GM18502 (cell line): Measurements from ENCODE around the gene IDI1.
"Not testable (repeated sequence)": the region's sequence is repeated elsewhere in the genome, so short reads cannot be mapped to it uniquely, and the experiment has no call there.

ENCODE experiments used
- ATAC-seq: cut with Tn5 transposase; IDR thresholded peaks from one replicate; pipeline ENCODE4 v1.9.1; 2021; ENCODE audit warnings: mild to moderate bottlenecking; ENCODE audit not compliant: unreplicated experiment, poor library complexity

IDI1 gene

DNA sequence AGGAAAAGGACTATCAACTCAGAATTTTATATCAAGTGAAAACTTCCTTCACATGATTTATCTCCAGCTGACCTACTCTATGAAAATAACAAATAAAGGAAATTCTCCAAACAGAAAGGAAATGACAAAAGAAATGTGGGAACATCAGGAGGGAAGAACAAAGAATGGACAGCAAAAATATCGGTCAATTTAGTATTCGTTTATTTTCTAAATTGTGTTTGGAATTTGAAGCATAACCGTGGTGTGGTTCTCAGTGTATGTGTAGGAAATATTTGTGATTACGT lies 16.0 kb upstream of the IDI1 start:
- no peak for ATAC-seq

DNA sequence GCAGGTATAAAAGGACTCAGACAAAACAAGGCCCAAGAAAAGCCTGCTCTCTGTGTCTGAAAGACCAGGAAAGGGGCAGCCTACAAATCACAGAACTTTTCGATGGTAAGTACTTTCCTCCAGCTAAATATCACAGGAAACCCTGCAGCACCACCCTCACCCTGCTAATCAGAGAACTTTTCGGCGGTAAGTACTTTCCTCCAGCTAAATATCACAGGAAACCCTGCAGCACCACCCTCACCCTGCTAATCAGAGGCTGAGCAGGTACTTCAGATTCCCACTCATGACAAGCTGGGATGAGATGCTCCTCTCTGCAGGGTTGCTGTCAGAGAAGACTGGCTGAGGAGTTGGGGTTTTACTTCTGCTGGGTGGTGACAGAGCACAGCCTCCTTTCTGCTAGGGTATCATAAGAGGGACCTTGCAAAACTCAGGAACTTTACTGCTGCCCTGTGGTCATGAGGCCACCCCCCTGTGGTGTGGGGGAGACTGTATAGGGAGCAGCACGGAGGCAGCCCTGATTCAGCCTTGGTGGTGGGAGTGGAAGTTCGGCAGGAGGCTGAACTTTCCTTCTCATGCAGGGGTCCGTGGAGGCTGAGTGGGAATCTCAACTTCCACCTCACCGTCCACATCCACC lies 14.4 kb upstream of the IDI1 start:
- no peak for ATAC-seq

DNA sequence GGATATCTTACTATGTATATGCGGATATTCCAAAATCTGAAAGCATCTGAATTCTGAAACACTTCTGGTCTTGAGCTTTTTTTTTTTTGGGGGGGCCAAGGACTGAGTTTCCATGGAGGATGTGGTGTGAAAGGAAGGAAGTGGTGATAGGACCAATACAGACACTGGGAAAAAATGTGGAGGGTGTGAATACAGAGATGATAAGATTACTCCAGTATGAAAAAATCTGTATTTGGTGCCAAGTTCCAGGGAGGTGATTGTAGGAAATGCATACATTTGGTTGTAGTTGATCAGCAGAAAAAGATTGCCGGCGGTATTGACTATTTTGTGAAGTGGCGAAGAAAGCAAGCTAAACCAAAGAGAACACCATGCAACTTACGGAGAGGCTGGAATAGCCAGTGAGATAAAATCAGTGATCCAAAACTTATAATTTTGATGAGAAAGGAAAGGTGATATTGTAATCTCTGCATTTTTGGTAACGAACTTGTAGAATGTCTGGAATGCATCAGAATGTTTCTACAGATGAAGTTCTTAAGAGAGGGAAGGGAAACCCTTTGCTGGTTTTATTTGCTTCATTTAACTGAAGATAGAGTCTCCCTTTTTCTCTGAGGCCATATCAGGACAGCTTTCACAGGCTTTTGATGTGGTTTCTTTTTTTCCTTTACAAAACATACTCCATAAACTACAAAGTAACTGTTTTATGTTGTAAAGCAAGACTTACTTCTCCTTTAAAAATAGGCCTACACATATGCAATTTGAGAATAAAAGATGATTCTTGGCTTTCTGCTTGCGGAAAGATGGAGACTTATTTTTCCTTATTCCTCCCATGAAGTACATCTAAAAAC lies 13.2 kb upstream of the IDI1 start:
- ATAC-seq, result no peak

DNA sequence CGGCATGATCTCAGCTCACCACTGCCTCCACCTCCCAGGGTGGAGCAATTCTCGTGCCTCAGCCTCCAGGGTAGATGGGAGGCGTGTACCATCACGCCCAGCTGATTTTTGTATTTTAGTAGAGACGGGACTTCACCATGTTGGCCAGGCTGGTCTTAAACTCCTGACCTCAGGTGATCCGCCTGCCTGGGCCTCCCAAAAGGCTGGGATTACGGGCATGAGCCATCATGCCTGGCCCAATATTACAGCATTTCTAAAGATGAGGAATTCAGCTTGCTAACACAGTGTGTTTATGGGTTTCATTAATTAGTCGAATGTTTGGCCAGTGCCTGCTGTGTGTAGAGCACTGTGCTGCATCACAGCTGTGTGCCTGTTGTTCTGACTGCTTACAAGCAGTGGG lies 11.0 kb upstream of the IDI1 start:
- ATAC-seq, result no peak

DNA sequence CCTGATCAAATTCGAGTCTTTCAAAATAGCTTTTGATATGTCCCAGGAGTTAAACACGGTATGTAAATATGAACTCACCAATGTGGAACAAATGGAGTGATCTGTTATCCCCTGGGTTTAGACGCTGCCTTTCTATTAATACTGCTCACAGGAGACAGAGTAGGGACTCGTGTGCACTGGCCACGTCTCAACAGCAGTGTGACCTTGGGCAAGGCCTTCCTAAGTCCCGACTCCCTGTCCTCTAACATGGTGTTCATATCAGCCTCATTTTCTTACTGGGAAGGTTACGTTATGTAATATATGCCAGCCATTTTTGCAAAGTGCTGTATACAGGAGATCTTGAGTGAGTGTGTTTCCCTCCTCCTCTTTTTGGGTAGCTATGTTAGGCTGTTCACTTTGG lies 9.1 kb upstream of the IDI1 start:
- no peak for ATAC-seq

DNA sequence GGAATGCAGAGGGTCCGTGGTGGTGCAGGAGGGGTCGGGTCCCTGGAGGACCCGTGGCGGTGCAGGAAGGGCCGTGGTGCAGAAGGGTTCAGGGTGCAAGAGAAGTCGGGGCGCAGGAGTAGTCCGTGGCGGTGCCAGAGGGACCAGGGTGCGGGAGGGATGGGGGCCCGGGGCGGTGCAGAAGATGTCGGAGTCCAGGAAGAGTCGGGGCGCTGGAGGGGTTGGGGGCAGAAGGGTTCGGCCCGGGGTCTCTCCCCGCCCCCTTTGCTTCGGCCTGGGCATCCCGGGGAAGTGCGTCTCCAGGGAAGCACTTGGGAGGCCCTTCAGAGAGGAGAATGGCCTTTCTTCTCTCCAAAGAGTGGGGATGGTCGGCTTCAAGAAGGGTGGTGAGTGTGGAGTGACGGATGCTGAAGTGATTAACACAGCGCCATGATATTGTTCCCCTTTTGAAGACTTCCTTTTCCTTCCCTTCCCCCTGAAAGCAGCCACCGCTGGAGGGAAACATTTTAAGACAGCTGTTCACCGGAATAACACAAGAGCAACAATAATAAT lies 8.3 kb upstream of the IDI1 start:
- ATAC-seq, result peak; percentile 27

DNA sequence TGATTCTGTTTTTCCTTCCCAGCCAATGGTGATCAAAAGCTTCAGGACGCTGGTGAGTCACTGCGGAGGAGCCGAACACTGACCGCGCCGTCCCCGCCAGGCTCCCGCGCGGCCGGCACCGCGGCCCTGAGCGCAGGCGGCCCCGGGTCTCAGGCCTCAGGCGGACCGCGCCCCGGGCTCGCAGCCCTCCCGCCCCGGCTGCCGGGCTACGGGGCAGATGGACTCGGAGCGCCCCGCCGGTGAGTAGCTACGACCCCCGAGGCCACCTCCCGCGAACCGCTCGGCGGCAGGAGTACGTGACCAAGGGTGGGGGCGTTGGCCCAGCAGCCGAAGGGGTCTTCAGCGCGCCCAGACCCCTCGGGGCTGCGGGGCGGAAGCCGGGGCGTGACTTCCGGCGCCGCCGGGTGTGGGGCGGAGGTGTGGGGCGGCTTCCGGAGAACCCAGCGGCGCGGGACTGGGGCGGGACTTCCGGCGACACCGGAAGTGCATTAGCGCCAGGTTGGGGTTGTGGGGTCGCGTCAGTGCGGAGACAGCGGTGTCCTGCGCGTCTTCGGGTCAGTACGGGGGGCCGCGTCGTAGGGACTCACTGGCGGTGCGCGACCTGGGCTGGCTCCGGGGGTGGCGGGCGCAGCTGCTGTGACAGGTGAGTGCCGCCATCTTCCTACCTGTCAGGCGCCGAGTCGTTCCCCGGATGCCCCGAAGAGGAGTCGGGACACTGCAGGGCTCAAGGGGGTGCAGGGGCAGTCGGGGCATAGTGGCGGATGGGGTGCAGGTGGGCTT lies 7.6 kb upstream of the IDI1 start, which contains the start of gene WDR37:
Gene WDR37, plus strand, starts transcription at position 60 of the 780 bp plus-strand sequence. CDS start 15,771 bp downstream, outside the sequence.
- ATAC-seq, result peak; percentile 92

DNA sequence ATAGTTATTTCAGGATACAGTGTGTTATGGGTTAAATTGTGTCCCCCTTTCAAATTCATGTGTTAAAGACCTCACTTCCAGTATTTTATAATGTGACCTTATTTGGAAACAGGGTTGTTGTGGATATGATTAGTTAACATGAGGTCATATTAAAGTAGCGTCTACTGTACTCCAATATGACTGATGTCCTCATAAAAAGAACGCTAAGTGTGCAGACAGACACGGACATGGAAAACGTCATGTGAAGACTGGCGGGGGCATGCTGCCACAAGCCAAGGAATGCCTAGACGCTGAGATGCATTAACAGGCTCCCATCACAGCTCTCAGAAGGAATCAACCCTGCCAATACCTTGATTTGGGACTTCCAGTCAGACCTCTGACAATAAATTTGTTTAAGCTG lies 5.8 kb upstream of the IDI1 start:
- no peak for ATAC-seq

DNA sequence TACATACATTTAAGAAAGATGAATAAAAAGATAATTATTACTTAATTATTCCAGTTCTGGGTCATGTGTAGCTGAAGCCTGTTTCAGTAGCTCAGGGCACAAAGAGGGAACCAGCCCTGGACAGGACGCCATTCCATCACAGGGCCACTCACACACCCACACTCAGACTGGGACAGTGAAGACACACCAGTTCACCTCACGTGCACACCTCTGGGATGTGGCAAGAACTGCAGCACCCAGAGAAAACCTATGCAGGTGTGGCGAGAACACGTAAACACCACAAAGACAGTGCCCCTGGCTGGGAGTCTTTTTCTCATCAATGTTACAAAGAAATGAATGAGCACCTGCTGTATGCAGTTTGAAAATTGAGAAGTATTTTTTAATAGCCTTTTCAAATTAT lies 1.6 kb upstream of the IDI1 start:
- ATAC-seq, result no peak

DNA sequence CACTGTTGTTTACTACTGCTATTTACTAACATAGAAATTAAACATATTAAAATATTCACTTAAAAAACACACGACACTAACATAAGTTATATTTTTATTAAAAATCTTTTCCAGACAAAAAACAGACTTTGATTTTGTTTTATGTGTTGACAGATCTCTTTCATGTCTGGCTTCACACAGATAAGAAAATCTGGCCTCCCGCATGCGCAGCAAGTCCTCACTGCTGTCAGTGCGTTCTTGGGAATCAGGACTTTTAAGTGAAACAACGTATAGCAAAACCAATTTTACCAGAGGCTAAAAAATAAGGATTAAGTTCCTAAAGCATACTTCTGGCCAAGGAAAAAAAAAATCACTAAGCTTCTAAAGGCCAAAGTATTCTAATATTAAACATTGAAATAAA lies 1.2 kb upstream of the IDI1 start:
- ATAC-seq, result no peak

DNA sequence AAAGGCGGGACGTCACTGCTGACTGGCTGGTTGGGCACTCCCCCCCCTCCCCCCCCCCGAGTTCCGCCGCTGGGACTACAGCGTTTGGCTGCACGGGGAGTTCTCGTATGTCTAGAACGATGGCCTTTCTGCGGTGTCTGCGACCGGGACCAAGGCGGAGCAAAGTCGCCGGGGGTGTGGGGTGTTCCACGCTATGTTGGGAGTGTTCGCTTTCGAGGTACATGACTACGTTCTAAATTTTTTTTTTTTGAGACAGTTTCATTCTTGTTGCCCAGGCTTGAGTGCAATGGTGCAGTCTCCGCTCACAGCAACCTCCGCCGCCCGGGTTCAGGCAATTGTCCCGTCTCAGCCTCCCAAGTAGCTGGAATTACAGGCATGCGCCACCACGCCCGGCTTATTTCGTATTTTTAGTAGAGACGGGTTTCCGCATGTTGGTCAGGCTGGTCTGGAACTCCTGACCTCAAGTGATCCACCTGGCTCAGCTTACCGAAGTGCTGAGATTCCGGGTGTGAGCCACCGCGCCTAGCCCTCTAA lies 573 bp upstream of the IDI1 start:
- ATAC-seq, result no peak

DNA sequence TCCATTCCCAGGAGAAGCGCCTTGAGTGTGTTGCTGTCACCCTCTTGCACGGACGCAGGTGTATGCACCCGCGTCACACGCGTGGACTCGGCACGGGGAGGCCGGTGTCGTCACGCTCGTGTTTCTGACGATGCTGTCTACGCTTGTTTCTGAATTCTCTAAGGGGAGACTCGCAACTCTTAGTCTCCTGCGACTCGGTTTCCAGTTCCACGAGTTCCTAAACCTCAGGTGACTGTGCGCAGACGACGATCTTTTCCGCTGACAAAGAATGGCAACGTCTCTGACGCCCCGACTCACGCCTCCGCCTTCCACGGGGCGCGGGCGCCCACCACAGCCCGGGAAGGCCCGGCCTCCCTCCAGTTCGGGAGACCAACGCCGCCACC lies 579 bp downstream of the IDI1 start:
- no peak for ATAC-seq

DNA sequence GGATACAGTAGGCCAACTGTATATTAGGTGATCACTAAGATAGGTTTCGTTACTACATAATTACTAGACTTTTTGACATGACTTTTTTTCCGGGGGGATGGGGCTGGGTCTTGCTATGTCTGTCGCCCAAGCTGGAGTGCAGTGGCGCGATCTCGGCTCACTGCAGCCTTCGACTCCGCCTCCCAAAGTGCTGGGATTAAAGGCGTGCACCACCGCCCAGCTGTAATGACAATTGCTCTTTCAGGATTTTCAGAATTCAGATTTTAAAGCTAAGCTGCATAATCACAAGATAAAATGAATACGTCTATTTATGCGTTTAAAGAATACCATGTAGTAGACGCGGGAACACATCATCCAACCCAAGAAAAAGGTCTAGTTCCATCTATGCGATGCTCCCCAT lies 982 bp downstream of the IDI1 start:
- no peak for ATAC-seq

DNA sequence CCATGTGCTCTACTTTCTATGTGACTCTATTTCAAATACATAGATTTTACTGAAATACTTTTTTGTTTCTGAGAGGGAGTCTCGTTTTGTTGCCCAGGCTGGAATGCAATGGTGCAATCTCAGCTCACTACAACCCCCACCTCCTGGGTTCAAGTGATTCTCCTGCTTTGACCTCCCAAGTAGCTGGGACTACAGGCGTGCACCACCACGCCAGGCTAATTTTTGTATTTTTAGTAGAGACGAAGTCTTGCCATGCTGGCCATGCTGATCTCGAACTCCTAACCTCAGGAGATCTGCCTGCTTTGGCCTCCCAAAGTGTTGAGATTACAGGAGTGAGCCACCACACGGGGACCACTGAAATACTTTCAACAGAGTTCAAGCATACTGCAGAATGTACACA lies 3.5 kb downstream of the IDI1 start:
- ATAC-seq, result no peak

DNA sequence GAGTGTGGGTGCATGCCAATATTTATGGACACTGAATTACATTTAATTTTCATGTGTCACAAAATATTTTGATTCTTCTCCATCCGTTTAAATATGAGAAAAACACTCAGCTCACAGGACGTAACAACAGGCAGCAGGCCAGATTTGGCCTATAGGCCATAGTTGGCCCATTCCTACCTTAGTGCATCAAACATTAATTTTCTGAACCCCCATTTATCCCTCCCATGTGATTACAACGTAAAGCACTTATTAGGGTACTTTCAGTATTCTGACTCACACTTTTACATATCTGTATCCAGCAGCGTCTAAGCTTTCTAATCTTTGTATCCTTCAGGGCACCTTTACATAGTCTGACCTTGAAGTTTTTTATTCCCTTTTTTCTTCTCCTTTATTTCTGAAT lies 4.0 kb downstream of the IDI1 start:
- ATAC-seq, result no peak

DNA sequence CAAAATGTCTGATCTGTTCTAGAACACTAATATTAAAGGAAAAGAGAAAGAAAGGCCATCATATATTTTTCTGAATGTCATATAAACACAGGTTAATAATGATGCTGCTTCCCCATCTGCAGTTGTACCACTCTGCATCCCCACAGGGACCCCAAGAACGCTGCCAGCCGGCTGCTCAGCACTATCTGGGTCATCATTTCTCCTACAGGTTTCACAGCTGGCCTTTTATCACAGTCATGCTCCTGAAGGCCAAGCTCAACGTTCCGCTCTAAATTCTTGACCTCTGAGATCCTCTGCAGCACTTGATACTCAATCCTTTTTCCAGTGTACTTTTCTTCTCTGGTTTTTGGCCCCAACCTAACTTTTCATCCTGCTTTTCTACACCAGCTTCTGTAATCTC lies 4.8 kb downstream of the IDI1 start:
- ATAC-seq, result no peak

DNA sequence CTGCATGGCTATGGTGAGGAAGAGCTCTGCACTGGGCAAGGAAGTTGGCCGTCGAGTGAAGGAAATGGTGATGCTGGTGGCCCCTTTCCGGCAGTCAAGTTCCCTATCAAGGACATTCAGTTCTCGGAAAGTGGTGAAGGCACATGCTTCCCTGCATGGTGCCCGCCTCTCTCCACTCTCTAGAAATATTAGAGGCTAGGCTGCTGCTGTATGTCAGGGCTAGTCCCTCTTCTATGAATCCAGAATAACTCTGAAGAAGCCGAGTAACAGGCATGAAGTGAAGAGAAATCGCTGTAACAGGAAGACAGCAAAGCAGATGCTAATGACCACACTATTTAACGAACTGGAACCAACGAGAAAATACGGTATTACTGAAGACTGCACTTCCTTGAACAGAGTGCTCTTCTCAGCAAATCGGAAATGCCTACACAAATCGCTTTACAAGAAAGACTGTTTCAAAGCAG lies 5.4 kb downstream of the IDI1 start:
- peak; percentile 58 for ATAC-seq

DNA sequence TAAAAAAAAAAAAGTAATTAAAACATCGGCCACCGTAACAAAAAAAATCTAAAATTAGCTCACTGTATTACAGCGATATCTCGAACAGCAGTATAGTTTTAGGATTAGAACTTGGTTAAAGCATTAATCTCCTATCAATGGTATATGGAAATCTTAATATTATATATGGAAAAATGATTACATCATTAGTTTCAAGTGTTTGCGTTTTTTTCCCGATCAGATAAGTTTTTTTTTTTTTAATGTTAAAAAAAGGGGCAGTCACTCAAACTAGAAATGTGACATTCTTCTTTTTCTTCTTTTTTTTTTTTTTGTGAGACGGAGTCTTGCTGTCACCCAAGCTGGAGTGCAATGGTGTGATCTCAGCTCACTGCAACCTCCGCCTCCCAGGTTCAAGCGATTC lies 7.4 kb downstream of the IDI1 start:
- no peak for ATAC-seq

DNA sequence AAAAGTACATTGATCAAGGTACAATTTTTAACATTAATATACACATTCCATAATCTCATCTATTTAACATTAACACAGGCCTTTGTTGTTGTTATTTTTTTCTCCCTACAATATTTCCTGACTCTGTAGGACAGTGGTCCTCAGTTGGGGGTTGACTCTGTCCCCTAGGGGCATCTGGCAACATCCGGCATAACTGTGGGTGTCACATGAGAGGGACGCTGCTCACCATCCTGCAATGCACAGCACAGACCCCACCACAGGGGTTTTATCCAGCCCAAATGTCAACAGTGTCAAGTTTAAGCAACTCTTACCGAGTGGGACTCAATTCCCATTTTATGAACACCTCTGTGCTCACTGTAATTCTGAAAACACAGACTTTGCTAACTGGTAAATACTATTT lies 8.8 kb downstream of the IDI1 start:
- no peak for ATAC-seq

DNA sequence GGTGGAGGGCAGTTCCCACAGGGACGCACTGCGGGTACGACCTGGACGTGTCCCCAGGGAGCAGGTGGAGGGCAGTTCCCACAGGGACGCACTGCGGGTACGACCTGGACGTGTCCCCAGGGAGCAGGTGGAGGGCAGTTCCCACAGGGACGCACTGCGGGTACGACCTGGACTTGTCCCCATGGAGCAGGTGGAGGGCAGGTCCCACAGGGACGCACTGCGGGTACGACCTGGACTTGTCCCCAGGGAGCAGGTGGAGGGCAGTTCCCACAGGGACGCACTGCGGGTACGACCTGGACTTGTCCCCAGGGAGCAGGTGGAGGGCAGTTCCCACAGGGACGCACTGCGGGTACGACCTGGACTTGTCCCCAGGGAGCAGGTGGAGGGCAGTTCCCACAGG lies 10.2 kb downstream of the IDI1 start:
- not testable (repeated sequence) for ATAC-seq

DNA sequence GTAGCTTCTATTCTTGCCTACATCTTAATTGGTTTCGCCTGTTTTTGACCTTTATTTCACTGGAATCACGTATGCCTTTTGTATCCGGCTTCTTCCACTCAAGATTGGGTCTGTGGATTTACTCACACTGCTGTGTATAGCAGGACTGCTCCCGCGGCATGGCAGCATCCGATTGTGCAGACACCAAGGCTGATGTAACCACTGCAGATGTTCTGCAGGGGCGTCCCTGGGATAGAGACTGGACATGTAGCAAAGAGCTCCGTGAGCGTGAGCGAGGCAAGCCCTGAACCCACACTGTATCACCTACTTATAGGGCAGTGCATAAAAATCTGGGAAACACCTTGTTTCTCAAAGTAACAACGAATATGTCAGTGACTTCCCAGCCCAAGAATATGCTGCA lies 11.8 kb downstream of the IDI1 start:
- ATAC-seq, result no peak
